ENCODE data around the gene PCAT7.

GRCh38 chr9:94528886-94529285 is 26.0 kb upstream of the PCAT7 start:
- TF ChIP-seq CTCF (optimal IDR thresholded peaks at IDR 0.05 in 1 of 3, IDR thresholded peaks at IDR 0.05 in 1 of 3, conservative IDR thresholded peaks at IDR 0.05 in 1 of 3; ENCODE audit: extremely low read depth in 1 of 3, insufficient read depth in 2 of 3, low read length in 3 of 3), result no peak
- TF ChIP-seq EZH2 (IDR thresholded peaks at IDR 0.05; ENCODE audit: low read length), result no peak

All from keratinocyte (primary cell).